Measurements from ENCODE around the gene PCNT. TPM values are rescaled to one million over a fixed set of nuclear protein-coding genes. Genes with fewer than 3 reads are reported as not detected.

The PCNT gene, protein sequence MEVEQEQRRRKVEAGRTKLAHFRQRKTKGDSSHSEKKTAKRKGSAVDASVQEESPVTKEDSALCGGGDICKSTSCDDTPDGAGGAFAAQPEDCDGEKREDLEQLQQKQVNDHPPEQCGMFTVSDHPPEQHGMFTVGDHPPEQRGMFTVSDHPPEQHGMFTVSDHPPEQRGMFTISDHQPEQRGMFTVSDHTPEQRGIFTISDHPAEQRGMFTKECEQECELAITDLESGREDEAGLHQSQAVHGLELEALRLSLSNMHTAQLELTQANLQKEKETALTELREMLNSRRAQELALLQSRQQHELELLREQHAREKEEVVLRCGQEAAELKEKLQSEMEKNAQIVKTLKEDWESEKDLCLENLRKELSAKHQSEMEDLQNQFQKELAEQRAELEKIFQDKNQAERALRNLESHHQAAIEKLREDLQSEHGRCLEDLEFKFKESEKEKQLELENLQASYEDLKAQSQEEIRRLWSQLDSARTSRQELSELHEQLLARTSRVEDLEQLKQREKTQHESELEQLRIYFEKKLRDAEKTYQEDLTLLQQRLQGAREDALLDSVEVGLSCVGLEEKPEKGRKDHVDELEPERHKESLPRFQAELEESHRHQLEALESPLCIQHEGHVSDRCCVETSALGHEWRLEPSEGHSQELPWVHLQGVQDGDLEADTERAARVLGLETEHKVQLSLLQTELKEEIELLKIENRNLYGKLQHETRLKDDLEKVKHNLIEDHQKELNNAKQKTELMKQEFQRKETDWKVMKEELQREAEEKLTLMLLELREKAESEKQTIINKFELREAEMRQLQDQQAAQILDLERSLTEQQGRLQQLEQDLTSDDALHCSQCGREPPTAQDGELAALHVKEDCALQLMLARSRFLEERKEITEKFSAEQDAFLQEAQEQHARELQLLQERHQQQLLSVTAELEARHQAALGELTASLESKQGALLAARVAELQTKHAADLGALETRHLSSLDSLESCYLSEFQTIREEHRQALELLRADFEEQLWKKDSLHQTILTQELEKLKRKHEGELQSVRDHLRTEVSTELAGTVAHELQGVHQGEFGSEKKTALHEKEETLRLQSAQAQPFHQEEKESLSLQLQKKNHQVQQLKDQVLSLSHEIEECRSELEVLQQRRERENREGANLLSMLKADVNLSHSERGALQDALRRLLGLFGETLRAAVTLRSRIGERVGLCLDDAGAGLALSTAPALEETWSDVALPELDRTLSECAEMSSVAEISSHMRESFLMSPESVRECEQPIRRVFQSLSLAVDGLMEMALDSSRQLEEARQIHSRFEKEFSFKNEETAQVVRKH (N-terminal part only)
- 47.6 and 58.1 TPM in 2 replicates for total RNA-seq
- total RNA-seq (2013), result 15.9 TPM
- 20.3 and 27.9 TPM in 2 replicates for polyA plus RNA-seq
- polyA minus RNA-seq, result 24.8 and 35.7 TPM in 2 replicates

DNA sequence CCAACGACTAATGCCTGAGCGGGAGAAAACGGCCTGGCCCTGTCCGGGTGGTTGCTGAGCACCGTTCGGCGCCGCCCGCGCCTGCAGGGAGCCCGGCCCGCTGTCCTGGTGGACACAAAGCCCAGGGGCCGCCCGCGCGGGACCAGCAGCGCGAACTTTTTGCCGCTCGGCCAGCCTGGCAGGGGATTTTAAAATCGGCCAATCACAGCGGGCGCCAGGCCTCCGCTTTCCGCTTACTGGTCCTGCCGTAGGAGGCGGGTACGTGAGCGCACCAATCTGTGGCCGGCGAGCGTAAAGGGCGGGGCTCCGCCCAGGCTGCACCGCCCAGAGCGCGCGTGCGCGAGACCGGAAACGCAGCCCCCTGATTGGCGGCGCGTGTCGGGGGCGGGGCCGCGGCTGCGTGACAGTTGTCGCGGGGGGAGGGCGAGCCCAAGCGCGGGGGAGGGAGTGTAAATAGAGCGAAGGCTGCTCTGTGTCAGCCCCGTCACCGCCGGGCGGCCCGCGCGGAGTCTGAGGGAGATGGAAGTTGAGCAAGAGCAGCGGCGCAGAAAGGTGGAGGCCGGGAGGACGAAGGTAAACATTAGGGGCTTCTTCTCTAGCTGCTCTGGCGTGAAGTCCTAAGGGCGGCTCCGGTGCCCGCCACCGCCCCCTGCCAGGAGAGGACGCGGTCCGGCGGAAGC, at the start of gene PCNT, which contains the start of gene C21orf58:
PCNT (plus strand) TSS at position 447 of the 680 bp plus-strand sequence; CDS start at position 520, 73 bp downstream.
C21orf58 (minus strand) TSS at position 161 of the 680 bp plus-strand sequence. CDS start 1,132 bp downstream, outside the sequence.
- TF ChIP-seq, protein P1, sequence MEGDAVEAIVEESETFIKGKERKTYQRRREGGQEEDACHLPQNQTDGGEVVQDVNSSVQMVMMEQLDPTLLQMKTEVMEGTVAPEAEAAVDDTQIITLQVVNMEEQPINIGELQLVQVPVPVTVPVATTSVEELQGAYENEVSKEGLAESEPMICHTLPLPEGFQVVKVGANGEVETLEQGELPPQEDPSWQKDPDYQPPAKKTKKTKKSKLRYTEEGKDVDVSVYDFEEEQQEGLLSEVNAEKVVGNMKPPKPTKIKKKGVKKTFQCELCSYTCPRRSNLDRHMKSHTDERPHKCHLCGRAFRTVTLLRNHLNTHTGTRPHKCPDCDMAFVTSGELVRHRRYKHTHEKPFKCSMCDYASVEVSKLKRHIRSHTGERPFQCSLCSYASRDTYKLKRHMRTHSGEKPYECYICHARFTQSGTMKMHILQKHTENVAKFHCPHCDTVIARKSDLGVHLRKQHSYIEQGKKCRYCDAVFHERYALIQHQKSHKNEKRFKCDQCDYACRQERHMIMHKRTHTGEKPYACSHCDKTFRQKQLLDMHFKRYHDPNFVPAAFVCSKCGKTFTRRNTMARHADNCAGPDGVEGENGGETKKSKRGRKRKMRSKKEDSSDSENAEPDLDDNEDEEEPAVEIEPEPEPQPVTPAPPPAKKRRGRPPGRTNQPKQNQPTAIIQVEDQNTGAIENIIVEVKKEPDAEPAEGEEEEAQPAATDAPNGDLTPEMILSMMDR (IDR thresholded peaks at IDR 0.05), result no peak
- TF ChIP-seq EZH2 (IDR thresholded peaks at IDR 0.05; ENCODE audit: borderline replicate concordance, insufficient read depth, low read depth, low read length, poor library complexity, severe bottlenecking), result no peak
- peaks cover 25% of the 10 kb centered on the region for H3K79me2 ChIP-seq (ENCODE audit: control insufficient read depth, insufficient read depth, low read length)
- H3K9me3 ChIP-seq (ENCODE audit: control extremely low read depth in 1 of 3, control insufficient read depth in 2 of 3, insufficient read depth in 1 of 3, low read length in 2 of 3), result no peaks in the 10 kb centered on the region
- no peaks in the 10 kb centered on the region for H4K20me1 ChIP-seq (ENCODE audit: control insufficient read depth, insufficient read depth, low read length, poor library complexity, severe bottlenecking)
- H3K9ac ChIP-seq (ENCODE audit: low read length), result peak within 1 kb of the TSS; percentile 87
- H3K27ac ChIP-seq (ENCODE audit: low read length in 2 of 2), result peak within 1 kb of the TSS; percentile 95 to 96
- peaks cover 0 to 3% (median 0%) of the 10 kb centered on the region in 4 experiments for H3K27me3 ChIP-seq (replicated peaks in 1 of 4; ENCODE audit: control extremely low read depth in 1 of 4, control insufficient read depth in 3 of 4, insufficient read depth in 4 of 4, low read length in 3 of 4)
- Mint-ChIP-seq H3K4me1 (peaks cover 24% of the 10 kb centered on the region), H3K4me3 (peak within 1 kb of the TSS; percentile 88), H3K27me3 (no peaks in the 10 kb centered on the region), H3K9me3 (ENCODE audit: insufficient read depth) (no peaks in the 10 kb centered on the region), H3K27ac (peak within 1 kb of the TSS; percentile 95)
- CTCF ChIA-PET, result no interaction called here
- peak within 1 kb of the TSS; percentile 93 for H2AFZ ChIP-seq (ENCODE audit: insufficient read depth, low read depth, low read length, poor library complexity, severe bottlenecking)
- POLR2A ChIA-PET, result no interaction called here
- ATAC-seq (ENCODE audit: low read depth), result peak; percentile 80
- H3K4me2 ChIP-seq (replicated peaks; ENCODE audit: low read depth, low read length, poor library complexity, severe bottlenecking), result peak within 1 kb of the TSS; percentile 97
- H3K4me3 ChIP-seq (ENCODE audit: control extremely low read depth in 1 of 5, extremely low read depth in 1 of 5, insufficient read depth in 1 of 5, low read depth in 2 of 5, low read length in 4 of 5), result peak within 1 kb of the TSS; percentile 54 to 100 (median 95)
- intact Hi-C loops (cut with micrococcal nuclease), result loop anchor here (1.0 to 2.0 kb wide), 5 partner anchors 38 to 181 kb away; partner anchors contain the start of genes DIP2A, LSS, SPATC1L and YBEY
- under 1% methylated on average over 76 of the region's 76 CpGs for WGBS (ENCODE audit: insufficient coverage)
- H3K36me3 ChIP-seq (replicated peaks in 1 of 2; ENCODE audit: control extremely low read depth in 1 of 2, control insufficient read depth in 1 of 2, extremely low read depth in 1 of 2, insufficient read depth in 2 of 2, low read length in 1 of 2), result peaks cover 0 to 2% of the 10 kb centered on the region in 2 experiments
- peaks cover 16 to 23% of the 10 kb centered on the region in 2 donors for H3K4me1 ChIP-seq (ENCODE audit: control insufficient read depth in 2 of 2, insufficient read depth in 2 of 2, low read length in 2 of 2)
- DNase-seq, result peak; percentile 98

All from B cell (primary cell).